Suprapubic skin (tissue), 4 donors: ENCODE results near the gene NCK2.

Source experiments
- EP300 ChIP-seq: sonication (generic); formaldehyde crosslinking; IDR thresholded peaks from one replicate; pipeline ENCODE4 v1.6.1; 2017; ENCODE audit warnings: antibody characterized with exemption
- POLR2A ChIP-seq, 2 donors: fragments of 450-650 bp; IDR thresholded peaks; one replicate each; pipeline ENCODE4 v1.6.1; 2017; ENCODE audit warnings: antibody characterized with exemption in 2 of 2, mild to moderate bottlenecking in 2 of 2, moderate library complexity in 2 of 2
- POLR2AphosphoS5 ChIP-seq, 3 donors: sonication (generic); formaldehyde crosslinking; IDR thresholded peaks; one replicate each; pipeline ENCODE4 v1.6.1; 2017; ENCODE audit warnings: antibody characterized with exemption in 3 of 3
- TF ChIP-seq, protein P1 (sequence below), 2 donors: fragments of 200-600 bp in 1 of 2; fragments of 450-650 bp in 1 of 2; sonication (generic) in 1 of 2; IDR thresholded peaks; one replicate each; pipeline ENCODE4 v1.5.1; 2016 to 2019; ENCODE audit warnings: antibody characterized with exemption in 2 of 2, mild to moderate bottlenecking in 1 of 2, moderate library complexity in 1 of 2

DNA sequence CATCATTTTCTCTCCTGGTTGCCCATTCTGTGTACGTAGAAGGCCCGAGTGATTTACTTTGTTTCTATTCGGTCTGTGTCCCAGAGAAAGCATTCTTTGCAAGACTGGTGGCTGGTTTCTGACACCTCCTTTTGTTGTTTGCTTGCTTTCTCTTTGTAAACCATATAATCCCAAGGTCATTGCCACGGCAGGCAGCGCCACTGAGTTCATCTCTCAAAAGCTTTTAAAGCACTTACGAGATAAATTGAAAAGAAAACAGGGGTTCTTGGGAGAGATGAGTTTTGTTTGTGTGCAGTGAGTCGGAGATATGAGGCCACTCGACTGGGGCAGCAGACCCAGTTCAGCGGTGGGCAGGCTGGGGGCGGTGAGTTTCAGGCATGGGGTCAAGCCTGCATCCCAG is 137.6 kb downstream of the NCK2 start:
- TF ChIP-seq POLR2AphosphoS5 (IDR thresholded peaks at IDR 0.05) = no peak
- TF ChIP-seq, protein P1, sequence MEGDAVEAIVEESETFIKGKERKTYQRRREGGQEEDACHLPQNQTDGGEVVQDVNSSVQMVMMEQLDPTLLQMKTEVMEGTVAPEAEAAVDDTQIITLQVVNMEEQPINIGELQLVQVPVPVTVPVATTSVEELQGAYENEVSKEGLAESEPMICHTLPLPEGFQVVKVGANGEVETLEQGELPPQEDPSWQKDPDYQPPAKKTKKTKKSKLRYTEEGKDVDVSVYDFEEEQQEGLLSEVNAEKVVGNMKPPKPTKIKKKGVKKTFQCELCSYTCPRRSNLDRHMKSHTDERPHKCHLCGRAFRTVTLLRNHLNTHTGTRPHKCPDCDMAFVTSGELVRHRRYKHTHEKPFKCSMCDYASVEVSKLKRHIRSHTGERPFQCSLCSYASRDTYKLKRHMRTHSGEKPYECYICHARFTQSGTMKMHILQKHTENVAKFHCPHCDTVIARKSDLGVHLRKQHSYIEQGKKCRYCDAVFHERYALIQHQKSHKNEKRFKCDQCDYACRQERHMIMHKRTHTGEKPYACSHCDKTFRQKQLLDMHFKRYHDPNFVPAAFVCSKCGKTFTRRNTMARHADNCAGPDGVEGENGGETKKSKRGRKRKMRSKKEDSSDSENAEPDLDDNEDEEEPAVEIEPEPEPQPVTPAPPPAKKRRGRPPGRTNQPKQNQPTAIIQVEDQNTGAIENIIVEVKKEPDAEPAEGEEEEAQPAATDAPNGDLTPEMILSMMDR (IDR thresholded peaks at IDR 0.05) = no peak
- TF ChIP-seq POLR2A (IDR thresholded peaks at IDR 0.05) = no peak
- TF ChIP-seq EP300 = no peak
